H1 (cell line): Measurements from ENCODE around the gene SRRM4. TPM values are rescaled to one million over a fixed set of nuclear protein-coding genes. Genes with fewer than 3 reads are reported as not detected.

Experiments used
- CTCF ChIA-PET: fragments of 300-600 bp; sonication (Branson Sonifier 250); formaldehyde crosslinking; loops from one replicate; lab custom pipeline; 2021; ENCODE audit not compliant: partially characterized antibody; lab: Charles Lee
- POLR2A ChIA-PET: fragments of 300-600 bp; sonication (Branson Sonifier 250); formaldehyde crosslinking; loops from one replicate; lab custom pipeline; 2021; ENCODE audit warnings: inconsistent platforms; ENCODE audit not compliant: partially characterized antibody; lab: Charles Lee
- DNase-seq, 2 experiments: peaks; one replicate each; pipeline versions ENCODE4 v3.0.0 to v3.0.0-alpha.2; 2010 to 2022; ENCODE audit warnings: low spot score in 2 of 2, low read depth in 1 of 2, mixed read lengths in 1 of 2
- FAIRE-seq: peaks from 2 replicates; lab custom pipeline; 2011; peaks lifted over from hg19 to GRCh38; lab: Jason Lieb, UNC
- H2AFZ ChIP-seq: 2 replicates; pipeline ENCODE4 v1.8.1; 2012; ENCODE audit warnings: low read length, inconsistent platforms
- H2AK5ac ChIP-seq: 2 replicates; pipeline ENCODE4 v1.6.1; 2013; ENCODE audit warnings: low read depth, low read length
- H2BK120ac ChIP-seq: replicated peaks from 2 replicates; pipeline ENCODE3; 2013; ENCODE audit warnings: low read depth, low read length, inconsistent platforms
- H2BK12ac ChIP-seq: 2 replicates; pipeline ENCODE4 v1.6.1; 2013; ENCODE audit warnings: low read depth, low read length
- H2BK15ac ChIP-seq: 2 replicates; pipeline ENCODE4 v1.6.1; 2013; ENCODE audit warnings: low read length
- H2BK20ac ChIP-seq: 2 replicates; pipeline ENCODE4 v1.6.1; 2013; ENCODE audit warnings: low read length
- H2BK5ac ChIP-seq: 2 replicates; pipeline ENCODE4 v1.6.1; 2013; ENCODE audit warnings: low read depth, low read length
- H3K14ac ChIP-seq: 2 replicates; pipeline ENCODE4 v1.6.1; 2013; ENCODE audit warnings: inconsistent platforms; ENCODE audit not compliant: insufficient read length
- H3K18ac ChIP-seq: 2 replicates; pipeline ENCODE4 v1.6.1; 2013; ENCODE audit warnings: low read length; ENCODE audit errors: extremely low read depth
- H3K23ac ChIP-seq: 2 replicates; pipeline ENCODE4 v1.6.1; 2013; ENCODE audit warnings: inconsistent platforms; ENCODE audit not compliant: insufficient read length
- H3K23me2 ChIP-seq: 2 replicates; pipeline ENCODE4 v1.6.1; 2013; ENCODE audit warnings: low read depth, low read length
- H3K27ac ChIP-seq: 2 replicates; pipeline ENCODE4 v1.6.1; 2011; ENCODE audit warnings: low read depth, low read length, inconsistent platforms
- H3K27me3 ChIP-seq, 4 experiments: replicated peaks in 1 of 4; 1 replicate in 1 of 4; 2 replicates in 3 of 4; pipeline versions ENCODE4 v1.6.1 to v1.8.1; 2011 to 2013; ENCODE audit warnings: low read length in 3 of 4, mild to moderate bottlenecking in 3 of 4, inconsistent platforms in 2 of 4, mixed read lengths in 2 of 4, moderate library complexity in 1 of 4; ENCODE audit not compliant: control insufficient read depth in 3 of 4, insufficient read depth in 3 of 4; ENCODE audit errors: extremely low read depth in 1 of 4
- H3K36me3 ChIP-seq, 4 experiments: 2 replicates each; pipeline versions ENCODE4 v1.6.1 to v1.8.1; 2011 to 2013; ENCODE audit warnings: mild to moderate bottlenecking in 4 of 4, low read length in 3 of 4, moderate library complexity in 2 of 4, control low read depth in 1 of 4, inconsistent platforms in 1 of 4; ENCODE audit not compliant: insufficient read depth in 4 of 4, control insufficient read depth in 2 of 4
- H3K4ac ChIP-seq: replicated peaks from 2 replicates; pipeline ENCODE3; 2013; ENCODE audit warnings: low read length, low read depth, mixed read lengths, inconsistent platforms; ENCODE audit not compliant: insufficient read length
- H3K4me1 ChIP-seq, 4 experiments: replicated peaks in 1 of 4; 1 replicate in 1 of 4; 2 replicates in 3 of 4; pipeline versions ENCODE4 v1.6.1 to v1.8.1; 2011 to 2013; ENCODE audit warnings: low read length in 3 of 4, inconsistent platforms in 2 of 4, mixed read lengths in 1 of 4; ENCODE audit not compliant: insufficient read depth in 4 of 4, control insufficient read depth in 3 of 4
- H3K4me2 ChIP-seq, 2 experiments: 2 replicates each; pipeline versions ENCODE4 v1.6.1 to v1.8.1; 2011 to 2013; ENCODE audit warnings: low read depth in 2 of 2, low read length in 2 of 2, control low read depth in 1 of 2, inconsistent platforms in 1 of 2, mild to moderate bottlenecking in 1 of 2; ENCODE audit not compliant: insufficient read depth in 1 of 2
- H3K4me3 ChIP-seq, 4 experiments: fragments of 200-600, 300-600 bp in 1 of 4; sonication (generic), shearing (Covaris generic), sonication (Bioruptor Twin) in 1 of 4; 2 replicates each; pipeline versions ENCODE4 v1.5.1 to v1.8.1; 2011 to 2016; ENCODE audit warnings: low read length in 4 of 4, low read depth in 3 of 4, control low read depth in 2 of 4, inconsistent platforms in 2 of 4, mild to moderate bottlenecking in 2 of 4, mixed read lengths in 1 of 4, moderate library complexity in 1 of 4; ENCODE audit not compliant: insufficient read depth in 2 of 4; ENCODE audit errors: extremely low read depth in 1 of 4
- H3K56ac ChIP-seq: replicated peaks from 2 replicates; pipeline ENCODE3; 2013; ENCODE audit warnings: low read depth, mild to moderate bottlenecking, mixed read lengths, low read length, inconsistent platforms; ENCODE audit not compliant: insufficient read length
- H3K79me1 ChIP-seq: 2 replicates; pipeline ENCODE4 v1.6.1; 2013; ENCODE audit warnings: low read depth, low read length, control low read depth
- H3K79me2 ChIP-seq, 2 experiments: 2 replicates each; pipeline versions ENCODE4 v1.6.1 to v1.8.1; 2012 to 2013; ENCODE audit warnings: low read length in 2 of 2, mild to moderate bottlenecking in 2 of 2, inconsistent platforms in 1 of 2; ENCODE audit not compliant: insufficient read depth in 2 of 2, control insufficient read depth in 1 of 2
- H3K9ac ChIP-seq, 4 experiments: replicated peaks in 1 of 4; 1 replicate in 1 of 4; 2 replicates in 3 of 4; pipeline versions ENCODE4 v1.6.1 to v1.8.1; 2011 to 2013; ENCODE audit warnings: low read depth in 3 of 4, low read length in 3 of 4, control low read depth in 2 of 4, mild to moderate bottlenecking in 2 of 4, moderate library complexity in 2 of 4, inconsistent platforms in 1 of 4; ENCODE audit errors: extremely low read depth in 1 of 4
- H3K9me3 ChIP-seq, 2 experiments: 2 replicates each; pipeline versions ENCODE4 v1.6.1 to v1.8.1; 2012 to 2013; ENCODE audit warnings: mild to moderate bottlenecking in 2 of 2, moderate library complexity in 2 of 2, control low read depth in 1 of 2, inconsistent platforms in 1 of 2, low read depth in 1 of 2, low read length in 1 of 2, mixed read lengths in 1 of 2; ENCODE audit not compliant: insufficient read depth in 2 of 2
- H4K20me1 ChIP-seq, 2 experiments: replicated peaks in 1 of 2; 2 replicates each; pipeline versions ENCODE3 to v1.8.1; 2011 to 2013; ENCODE audit warnings: inconsistent platforms in 2 of 2, low read length in 2 of 2, mild to moderate bottlenecking in 1 of 2; ENCODE audit not compliant: insufficient read depth in 2 of 2, control insufficient read depth in 1 of 2
- H4K5ac ChIP-seq: 2 replicates; pipeline ENCODE4 v1.6.1; 2013; ENCODE audit warnings: low read length, low read depth, mixed read lengths, inconsistent platforms; ENCODE audit not compliant: insufficient read length
- H4K8ac ChIP-seq: 2 replicates; pipeline ENCODE4 v1.8.0; 2013; ENCODE audit warnings: mild to moderate bottlenecking, moderate library complexity, low read length, inconsistent platforms; ENCODE audit not compliant: insufficient read depth; ENCODE audit errors: extremely low read depth
- H4K91ac ChIP-seq: replicated peaks from 2 replicates; pipeline ENCODE3; 2013; ENCODE audit warnings: low read length, mixed read lengths, inconsistent platforms; ENCODE audit not compliant: insufficient read length
- GTF2F1 ChIP-seq: IDR thresholded peaks from 2 replicates; pipeline ENCODE4 v1.6.1; 2012; ENCODE audit warnings: low read depth, low read length, improper control_type of control experiment, borderline replicate concordance
- TAF1 ChIP-seq: IDR thresholded peaks from 2 replicates; pipeline ENCODE4 v1.6.1; 2011; ENCODE audit warnings: mild to moderate bottlenecking, low read depth, low read length
- TEAD4 ChIP-seq: IDR thresholded peaks from 2 replicates; pipeline ENCODE4 v1.6.1; 2012; ENCODE audit warnings: low read depth, low read length, inconsistent platforms, mixed read lengths
- WGBS, 2 experiments: shearing (Covaris generic) in 1 of 2; methylation state at CpG; one replicate each; pipeline versions ENCODE4 v1.1.6 to v1.1.7; 2013 to 2015; ENCODE audit warnings: low lambda C conversion rate in 2 of 2, mixed read lengths in 2 of 2, inconsistent platforms in 1 of 2, low coverage in 1 of 2, missing lambda C conversion rate in 1 of 2; ENCODE audit not compliant: insufficient replicate concordance in 2 of 2, insufficient coverage in 1 of 2, insufficient read length in 1 of 2; ENCODE audit errors: extremely low coverage in 1 of 2, missing lambda C conversion rate in 1 of 2; 5-methylcytosine and 5-hydroxymethylcytosine counted together
- polyA plus RNA-seq, 7 experiments: library from polyadenylated mRNA; depleted of rRNA in 3 of 7; stranded (reverse) in 5 of 7; unstranded in 2 of 7; fragments of >200 nt in 5 of 7; fragments of 200-250 nt in 2 of 7; gene quantifications; 1 replicate in 5 of 7; 2 replicates in 1 of 7; 4 replicates in 1 of 7; pipeline versions ENCODE4 v1.2.1 to v1.2.3, GENCODE V29; 2011 to 2013; ENCODE audit warnings: missing spikeins in 2 of 7, mixed read lengths in 2 of 7
- total RNA-seq: library from RNA; stranded (reverse); fragmentation: NEBNext Ultra II Directional; extraction: Animal tissue kit (Norgen Biotek cat#: 25700); gene quantifications from 2 replicates; pipeline ENCODE4 v1.2.1, GENCODE V29; 2021

SRRM4 gene
- total and polyA plus RNA-seq, 2 of the 8 experiments (the other 6 are each of a cell fraction or from before 2014, with no cell fraction given) = 0.53 to 1.1 TPM

- Histone ChIP-seq H2BK5ac (no peak overlapping the region), H3K9ac (no peak overlapping the region), H3K27me3 (no peaks in the 10 kb centered on the region), H3K14ac (no peak overlapping the region), H2AFZ (peak overlapping the region; percentile 3; the same call in 1 of the 2 replicates), H3K79me1 (no peaks in the 10 kb centered on the region), H4K5ac (no peak overlapping the region), H3K18ac (no peak overlapping the region; the same call in 1 of the 2 replicates), H3K4me3 (no peak overlapping the region), H3K27ac (no peak overlapping the region), H4K20me1 (no peaks in the 10 kb centered on the region), H2AK5ac (no peak overlapping the region), H4K91ac (no peak overlapping the region), H3K4me1 (peaks cover 2 to 14% (median 6%) of the 10 kb centered on the region in 4 experiments), H3K23ac (no peak overlapping the region), H3K36me3 (no peaks in the 10 kb centered on the region), H2BK12ac (no peak overlapping the region), H4K8ac (no peak overlapping the region), H2BK15ac (peak overlapping the region; percentile 32; the same call in 1 of the 2 replicates), H2BK120ac (no peak overlapping the region), H3K23me2 (no peaks in the 10 kb centered on the region), H3K4ac (no peak overlapping the region), H3K79me2 (no peaks in the 10 kb centered on the region), H3K9me3 (no peaks in the 10 kb centered on the region), H3K56ac (no peak overlapping the region), H3K4me2 (no peak overlapping the region), H2BK20ac (no peak overlapping the region)
- DNase-seq (no peak), FAIRE-seq (no peak)
- ChIA-PET CTCF (interaction anchor here (0.9 to 1.2 kb wide), 2 partner anchors 123 to 150 kb away, joined by 3 read pairs; no protein-coding TSS in a partner anchor), POLR2A (interaction anchor here (1.3 kb wide), 1 partner anchor 17 kb away, joined by 4 read pairs; no protein-coding TSS in a partner anchor)
- 89% methylated on average over 5 of the region's 5 CpGs; no CpG with 5 or more reads in 1 of the 2 experiments for WGBS, 2 experiments
- TF ChIP-seq GTF2F1 (no peak), TEAD4 (no peak), TAF1 (no peak)
These were observed 189.9 kb downstream of the SRRM4 start for GRCh38 chr12:119171291-119171690.
